Astrocyte (in vitro differentiated cells and primary cell): ENCODE data around the gene JMJD7. TPM values are rescaled to one million over a fixed set of nuclear protein-coding genes. Genes with fewer than 3 reads are reported as not detected.

Experiments used
- DNase-seq: peaks from one replicate; pipeline ENCODE4 v3.0.0-alpha.2; 2010; ENCODE audit warnings: low read depth
- FAIRE-seq: peaks from 2 replicates; lab custom pipeline; 2011; peaks lifted over from hg19 to GRCh38; lab: Jason Lieb, UNC
- H2AFZ ChIP-seq: 2 replicates; pipeline ENCODE4 v1.6.0; 2012; ENCODE audit warnings: low read depth, low read length, inconsistent platforms
- H3K27ac ChIP-seq: 2 replicates; pipeline ENCODE4 v1.5.1; 2011; ENCODE audit warnings: low read depth, low read length, inconsistent platforms
- H3K27me3 ChIP-seq: 2 replicates; pipeline ENCODE4 v1.6.0; 2011; ENCODE audit warnings: low read length, inconsistent platforms; ENCODE audit not compliant: insufficient read depth
- H3K36me3 ChIP-seq: 2 replicates; pipeline ENCODE4 v1.5.1; 2011; ENCODE audit warnings: low read length, inconsistent platforms; ENCODE audit not compliant: insufficient read depth
- H3K4me1 ChIP-seq: 2 replicates; pipeline ENCODE4 v1.5.1; 2011; ENCODE audit warnings: low read length, inconsistent platforms; ENCODE audit not compliant: insufficient read depth
- H3K4me2 ChIP-seq: 2 replicates; pipeline ENCODE4 v1.6.0; 2012; ENCODE audit warnings: low read length, inconsistent platforms
- H3K4me3 ChIP-seq: 2 replicates; pipeline ENCODE4 v1.5.1; 2011; ENCODE audit warnings: low read depth, mild to moderate bottlenecking, low read length, inconsistent platforms; ENCODE audit not compliant: insufficient read depth
- H3K79me2 ChIP-seq: 2 replicates; pipeline ENCODE4 v1.6.0; 2012; ENCODE audit warnings: mild to moderate bottlenecking, low read length, inconsistent platforms; ENCODE audit not compliant: insufficient read depth
- H3K9ac ChIP-seq: 2 replicates; pipeline ENCODE4 v1.6.0; 2012; ENCODE audit warnings: mild to moderate bottlenecking, low read length, inconsistent platforms
- H3K9me3 ChIP-seq: 2 replicates; pipeline ENCODE4 v1.5.1; 2012; ENCODE audit warnings: low read depth, mild to moderate bottlenecking, low read length, inconsistent platforms; ENCODE audit not compliant: insufficient read depth
- H4K20me1 ChIP-seq: 2 replicates; pipeline ENCODE4 v1.6.0; 2012; ENCODE audit warnings: low read length, inconsistent platforms; ENCODE audit not compliant: insufficient read depth
- H3K27ac Mint-ChIP-seq: one replicate; pipeline ENCODE4 v1.8.0; 2021; ENCODE audit warnings: mild to moderate bottlenecking, mixed read lengths; ENCODE audit not compliant: unreplicated experiment
- H3K27me3 Mint-ChIP-seq: one replicate; pipeline ENCODE4 v1.8.0; 2021; ENCODE audit warnings: low read depth, mixed read lengths; ENCODE audit not compliant: unreplicated experiment
- H3K36me3 Mint-ChIP-seq: one replicate; pipeline ENCODE4 v1.8.0; 2021; ENCODE audit warnings: low read depth, mixed read lengths; ENCODE audit not compliant: unreplicated experiment
- H3K4me1 Mint-ChIP-seq: one replicate; pipeline ENCODE4 v1.8.0; 2021; ENCODE audit warnings: low read depth, mixed read lengths; ENCODE audit not compliant: unreplicated experiment
- H3K4me3 Mint-ChIP-seq: one replicate; pipeline ENCODE4 v1.8.0; 2021; ENCODE audit warnings: mild to moderate bottlenecking, moderate library complexity, mixed read lengths; ENCODE audit not compliant: unreplicated experiment
- H3K9me3 Mint-ChIP-seq: one replicate; pipeline ENCODE4 v1.8.0; 2021; ENCODE audit warnings: mild to moderate bottlenecking, mixed read lengths; ENCODE audit not compliant: unreplicated experiment
- EZH2 ChIP-seq: IDR thresholded peaks from 2 replicates; pipeline ENCODE4 v1.6.1; 2012; ENCODE audit warnings: mild to moderate bottlenecking, low read length, inconsistent platforms; ENCODE audit not compliant: insufficient read depth
- total RNA-seq: library from RNA; stranded (reverse); gene quantifications from 2 replicates; pipeline ENCODE4 v1.2.1, GENCODE V29; 2021
- TF ChIP-seq, protein P1 (sequence below): IDR thresholded peaks from 2 replicates; pipeline ENCODE4 v1.5.1; 2011; ENCODE audit warnings: low read depth, mild to moderate bottlenecking, inconsistent platforms, low read length, moderate library complexity; ENCODE audit not compliant: insufficient read depth

Gene JMJD7
- total RNA-seq, 1 donor from 2014 or later = 7.6 TPM

DNA sequence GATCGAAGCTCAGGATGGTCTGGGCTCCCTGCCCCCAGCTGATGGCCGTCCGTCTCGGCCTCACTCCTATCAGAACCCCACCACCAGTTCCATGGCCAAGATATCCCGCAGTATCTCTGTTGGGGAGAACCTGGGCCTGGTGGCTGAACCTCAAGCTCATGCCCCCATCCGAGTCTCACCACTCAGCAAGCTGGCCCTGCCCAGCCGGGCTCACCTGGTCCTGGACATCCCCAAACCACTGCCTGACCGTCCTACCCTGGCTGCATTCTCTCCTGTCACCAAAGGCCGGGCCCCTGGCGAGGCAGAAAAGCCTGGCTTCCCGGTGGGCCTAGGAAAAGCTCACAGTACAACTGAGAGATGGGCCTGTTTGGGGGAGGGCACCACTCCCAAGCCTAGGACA is 4.4 kb upstream of the JMJD7 start:
- no peaks in the 10 kb centered on the region for H4K20me1 ChIP-seq
- H3K9me3 Mint-ChIP-seq = no peaks in the 10 kb centered on the region
- peaks cover 8% of the 10 kb centered on the region for H3K4me1 ChIP-seq
- H3K9ac ChIP-seq = no peak overlapping the region
- H3K79me2 ChIP-seq = no peaks in the 10 kb centered on the region
- TF ChIP-seq, protein P1, sequence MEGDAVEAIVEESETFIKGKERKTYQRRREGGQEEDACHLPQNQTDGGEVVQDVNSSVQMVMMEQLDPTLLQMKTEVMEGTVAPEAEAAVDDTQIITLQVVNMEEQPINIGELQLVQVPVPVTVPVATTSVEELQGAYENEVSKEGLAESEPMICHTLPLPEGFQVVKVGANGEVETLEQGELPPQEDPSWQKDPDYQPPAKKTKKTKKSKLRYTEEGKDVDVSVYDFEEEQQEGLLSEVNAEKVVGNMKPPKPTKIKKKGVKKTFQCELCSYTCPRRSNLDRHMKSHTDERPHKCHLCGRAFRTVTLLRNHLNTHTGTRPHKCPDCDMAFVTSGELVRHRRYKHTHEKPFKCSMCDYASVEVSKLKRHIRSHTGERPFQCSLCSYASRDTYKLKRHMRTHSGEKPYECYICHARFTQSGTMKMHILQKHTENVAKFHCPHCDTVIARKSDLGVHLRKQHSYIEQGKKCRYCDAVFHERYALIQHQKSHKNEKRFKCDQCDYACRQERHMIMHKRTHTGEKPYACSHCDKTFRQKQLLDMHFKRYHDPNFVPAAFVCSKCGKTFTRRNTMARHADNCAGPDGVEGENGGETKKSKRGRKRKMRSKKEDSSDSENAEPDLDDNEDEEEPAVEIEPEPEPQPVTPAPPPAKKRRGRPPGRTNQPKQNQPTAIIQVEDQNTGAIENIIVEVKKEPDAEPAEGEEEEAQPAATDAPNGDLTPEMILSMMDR = no peak
- H2AFZ ChIP-seq = no peak overlapping the region
- H3K4me3 Mint-ChIP-seq = no peak overlapping the region
- H3K4me3 ChIP-seq = no peak overlapping the region
- no peaks in the 10 kb centered on the region for H3K27me3 ChIP-seq
- DNase-seq (no peak), FAIRE-seq (no peak)
- no peak overlapping the region for H3K4me2 ChIP-seq
- H3K27me3 Mint-ChIP-seq = no peaks in the 10 kb centered on the region
- no peak overlapping the region for H3K27ac ChIP-seq
- peaks cover 3% of the 10 kb centered on the region for H3K4me1 Mint-ChIP-seq
- H3K36me3 Mint-ChIP-seq = peaks cover 19% of the 10 kb centered on the region
- H3K36me3 ChIP-seq = peaks cover 17% of the 10 kb centered on the region
- no peak overlapping the region for H3K27ac Mint-ChIP-seq
- H3K9me3 ChIP-seq = no peaks in the 10 kb centered on the region

DNA sequence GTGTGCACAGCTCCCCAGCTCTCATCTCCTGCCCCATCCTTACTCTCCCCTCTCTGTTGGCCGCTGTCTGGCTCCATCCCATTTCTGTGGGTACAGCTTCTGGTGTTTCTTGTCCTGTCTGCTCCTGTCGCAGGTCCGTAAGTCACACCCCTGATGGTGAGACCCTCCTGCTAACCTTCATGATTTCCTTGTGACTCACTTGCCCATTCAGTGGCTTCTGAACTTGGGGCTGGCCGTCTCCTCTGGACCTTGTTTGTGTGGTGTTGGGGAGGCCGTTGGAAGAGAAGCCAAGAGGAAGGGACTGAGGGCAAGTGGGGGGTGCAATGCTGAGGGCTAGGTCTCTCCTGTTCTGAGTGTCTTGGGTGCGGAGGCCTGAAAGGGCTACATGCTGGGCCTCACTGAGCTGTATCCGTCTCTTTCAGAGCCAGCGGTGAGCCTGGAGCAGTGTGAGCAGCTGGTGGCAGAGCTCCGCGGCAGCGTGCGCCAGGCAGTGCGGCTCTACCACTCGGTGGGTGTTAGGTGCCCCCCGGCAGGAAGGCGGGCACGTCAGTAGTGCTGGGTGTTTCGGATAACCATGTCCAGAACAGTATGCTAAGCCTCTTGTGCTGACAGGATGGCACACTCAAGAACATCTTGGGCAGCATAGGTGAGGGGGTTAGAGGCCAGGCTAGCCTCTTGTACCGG is 3.7 kb upstream of the JMJD7 start:
- no peaks in the 10 kb centered on the region for H3K9me3 Mint-ChIP-seq

DNA sequence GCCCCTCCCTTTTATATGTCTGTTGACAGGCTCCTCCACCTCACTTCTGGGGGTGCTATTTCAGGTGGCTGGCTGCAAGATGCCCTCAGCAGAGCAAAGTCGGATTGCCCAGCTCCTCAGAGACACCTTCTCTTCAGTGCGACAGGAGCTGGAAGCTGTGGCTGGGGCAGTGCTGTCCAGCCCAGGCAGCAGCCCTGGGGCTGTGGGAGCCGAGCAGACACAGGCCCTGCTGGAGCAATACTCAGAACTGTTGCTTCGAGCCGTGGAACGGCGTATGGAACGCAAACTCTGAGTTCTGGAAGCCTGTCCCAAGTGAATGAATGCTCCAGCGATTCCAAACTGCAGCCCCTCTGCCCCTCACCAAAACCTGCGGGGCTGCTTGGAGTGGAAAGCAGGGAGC is 2.7 kb upstream of the JMJD7 start:
- H4K20me1 ChIP-seq = peaks cover 5% of the 10 kb centered on the region
- H3K36me3 ChIP-seq = peaks cover 14% of the 10 kb centered on the region
- H3K4me3 ChIP-seq = no peak overlapping the region
- peaks cover 13% of the 10 kb centered on the region for H3K36me3 Mint-ChIP-seq
- H3K4me1 ChIP-seq = peaks cover 14% of the 10 kb centered on the region
- H3K79me2 ChIP-seq = peaks cover 6% of the 10 kb centered on the region
- H3K27ac ChIP-seq = no peak overlapping the region
- H3K9me3 Mint-ChIP-seq = no peaks in the 10 kb centered on the region
- H3K9me3 ChIP-seq = no peaks in the 10 kb centered on the region
- no peaks in the 10 kb centered on the region for H3K27me3 Mint-ChIP-seq
- no peak overlapping the region for H3K27ac Mint-ChIP-seq
- H3K4me2 ChIP-seq = no peak overlapping the region
- TF ChIP-seq, protein P1 = no peak
- TF ChIP-seq EZH2 = no peak
- FAIRE-seq = no peak
- H3K9ac ChIP-seq = no peak overlapping the region
- H3K4me1 Mint-ChIP-seq = peaks cover 4% of the 10 kb centered on the region
- no peak for DNase-seq
- no peak overlapping the region for H3K4me3 Mint-ChIP-seq
- no peaks in the 10 kb centered on the region for H3K27me3 ChIP-seq
- H2AFZ ChIP-seq = no peak overlapping the region

More for the DNA sequence above, 3.7 kb upstream of the JMJD7 start:
- Histone ChIP-seq H3K27me3 (no peaks in the 10 kb centered on the region), H2AFZ (no peak overlapping the region), H3K27ac (no peak overlapping the region), H3K4me3 (no peak overlapping the region), H3K36me3 (peaks cover 15% of the 10 kb centered on the region), H4K20me1 (no peaks in the 10 kb centered on the region), H3K79me2 (no peaks in the 10 kb centered on the region), H3K4me1 (peaks cover 14% of the 10 kb centered on the region), H3K9ac (no peak overlapping the region), H3K4me2 (no peak overlapping the region), H3K9me3 (no peaks in the 10 kb centered on the region)
- Mint-ChIP-seq H3K4me3 (no peak overlapping the region), H3K4me1 (peaks cover 5% of the 10 kb centered on the region), H3K27ac (no peak overlapping the region), H3K27me3 (no peaks in the 10 kb centered on the region), H3K36me3 (peaks cover 18% of the 10 kb centered on the region)
- no peak for DNase-seq
- no peak for FAIRE-seq
- TF ChIP-seq, protein P1 = no peak
- TF ChIP-seq EZH2 = no peak
